Measurements from ENCODE around the gene CST4.

The CST4 gene

DNA sequence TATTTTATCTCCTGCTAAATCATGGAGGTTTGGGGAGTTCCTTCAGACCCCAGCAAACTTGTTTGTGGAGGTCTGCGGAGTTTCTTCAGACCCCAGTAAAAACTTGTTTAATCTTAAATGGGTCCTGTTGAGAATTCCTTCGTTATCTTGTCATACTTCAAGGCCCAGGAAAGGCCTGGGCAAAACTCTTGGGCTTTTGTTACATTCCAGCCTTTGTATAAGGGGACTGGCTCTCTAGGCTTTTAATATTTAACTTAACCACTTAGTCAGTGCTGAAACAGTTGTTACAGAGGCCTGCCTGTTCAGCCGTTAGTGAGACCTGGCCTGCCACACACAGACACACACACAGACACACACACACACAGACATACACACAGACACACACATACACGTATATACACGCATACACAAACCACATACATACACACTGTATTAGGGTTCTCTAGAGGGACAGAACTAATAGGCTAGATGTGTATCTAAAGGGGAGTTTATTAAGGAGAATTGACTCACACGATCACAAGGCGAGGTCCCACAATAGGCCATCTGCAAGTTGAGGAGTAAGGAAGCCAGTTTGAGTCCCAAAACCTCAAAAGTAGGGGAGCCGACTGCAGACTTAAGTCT lies 29.7 kb downstream of the CST4 start:
- DNase-seq (ENCODE audit: low read depth), result no peak
- TF ChIP-seq, protein P1, sequence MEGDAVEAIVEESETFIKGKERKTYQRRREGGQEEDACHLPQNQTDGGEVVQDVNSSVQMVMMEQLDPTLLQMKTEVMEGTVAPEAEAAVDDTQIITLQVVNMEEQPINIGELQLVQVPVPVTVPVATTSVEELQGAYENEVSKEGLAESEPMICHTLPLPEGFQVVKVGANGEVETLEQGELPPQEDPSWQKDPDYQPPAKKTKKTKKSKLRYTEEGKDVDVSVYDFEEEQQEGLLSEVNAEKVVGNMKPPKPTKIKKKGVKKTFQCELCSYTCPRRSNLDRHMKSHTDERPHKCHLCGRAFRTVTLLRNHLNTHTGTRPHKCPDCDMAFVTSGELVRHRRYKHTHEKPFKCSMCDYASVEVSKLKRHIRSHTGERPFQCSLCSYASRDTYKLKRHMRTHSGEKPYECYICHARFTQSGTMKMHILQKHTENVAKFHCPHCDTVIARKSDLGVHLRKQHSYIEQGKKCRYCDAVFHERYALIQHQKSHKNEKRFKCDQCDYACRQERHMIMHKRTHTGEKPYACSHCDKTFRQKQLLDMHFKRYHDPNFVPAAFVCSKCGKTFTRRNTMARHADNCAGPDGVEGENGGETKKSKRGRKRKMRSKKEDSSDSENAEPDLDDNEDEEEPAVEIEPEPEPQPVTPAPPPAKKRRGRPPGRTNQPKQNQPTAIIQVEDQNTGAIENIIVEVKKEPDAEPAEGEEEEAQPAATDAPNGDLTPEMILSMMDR (IDR thresholded peaks at IDR 0.05; ENCODE audit: low read length, missing control alignments), result no peak
- H3K4me3 ChIP-seq (replicated peaks; ENCODE audit: low read depth, low read length), result no peak overlapping the region

DNA sequence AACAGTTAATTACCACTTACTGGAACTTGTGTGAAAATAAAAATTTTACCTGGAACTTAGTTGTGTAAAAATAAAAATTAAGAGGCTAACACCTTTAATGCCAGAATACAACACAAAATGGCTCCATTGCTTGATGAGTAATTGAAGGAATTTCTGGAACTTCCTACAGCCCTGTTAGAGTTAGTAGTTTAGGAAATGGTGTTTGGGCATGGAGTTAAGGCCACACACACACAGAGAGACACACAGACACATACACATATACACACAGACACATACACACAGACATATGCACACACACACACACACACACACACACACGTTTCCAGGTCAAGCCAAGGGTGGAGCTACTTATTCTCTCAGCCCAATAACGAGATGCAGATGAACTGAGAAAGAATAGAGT lies 30.5 kb downstream of the CST4 start:
- no peak for DNase-seq (ENCODE audit: low read depth)
- H3K4me3 ChIP-seq (replicated peaks; ENCODE audit: low read depth, low read length), result no peak overlapping the region
- TF ChIP-seq, protein P1 (IDR thresholded peaks at IDR 0.05; ENCODE audit: low read length, missing control alignments), result no peak

DNA sequence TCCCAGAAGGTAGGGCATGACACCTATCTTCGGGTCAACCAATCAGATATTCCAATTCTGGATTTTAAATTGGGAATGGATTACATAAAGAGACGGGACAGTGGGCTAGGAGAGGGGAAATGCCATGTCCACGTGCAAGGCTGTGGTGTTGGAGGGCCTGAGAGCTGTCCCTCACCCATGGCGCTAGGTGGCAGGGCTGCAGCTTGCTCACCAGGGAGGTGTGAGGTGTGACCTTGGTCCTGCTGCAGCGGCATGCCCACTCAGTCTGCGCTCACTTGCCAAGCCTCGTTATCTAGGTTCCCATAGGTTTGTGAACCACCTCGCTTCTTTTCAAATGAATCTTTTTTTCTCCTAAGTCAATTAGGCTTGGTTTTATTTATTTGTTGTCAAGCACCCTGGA lies 31.6 kb downstream of the CST4 start:
- DNase-seq (ENCODE audit: low read depth), result no peak
- TF ChIP-seq, protein P1 (IDR thresholded peaks at IDR 0.05; ENCODE audit: low read length, missing control alignments), result no peak
- H3K4me3 ChIP-seq (replicated peaks; ENCODE audit: low read depth, low read length), result no peak overlapping the region

DNA sequence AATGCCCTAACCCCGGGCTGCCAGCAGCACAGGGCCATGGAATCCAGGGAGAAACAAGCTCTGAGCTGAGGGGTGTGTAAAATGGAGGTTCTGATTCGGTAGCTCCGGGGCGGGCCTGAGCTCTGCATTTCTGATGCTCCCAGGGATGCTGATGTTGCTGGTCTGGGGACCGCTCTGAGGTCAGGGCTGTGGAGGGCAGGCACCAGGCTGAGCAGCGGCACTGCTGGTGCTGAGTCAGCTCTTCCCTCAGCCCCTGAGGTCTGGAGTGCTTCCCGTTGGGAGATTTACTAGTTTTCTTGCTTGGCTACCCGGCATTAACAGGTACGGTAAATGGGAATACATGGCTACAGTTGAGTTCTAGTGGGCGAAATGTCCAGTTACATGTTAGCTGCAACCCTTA lies 32.5 kb downstream of the CST4 start:
- TF ChIP-seq, protein P1 (IDR thresholded peaks at IDR 0.05; ENCODE audit: low read length, missing control alignments), result no peak
- no peak for DNase-seq (ENCODE audit: low read depth)
- no peak overlapping the region for H3K4me3 ChIP-seq (replicated peaks; ENCODE audit: low read depth, low read length)

DNA sequence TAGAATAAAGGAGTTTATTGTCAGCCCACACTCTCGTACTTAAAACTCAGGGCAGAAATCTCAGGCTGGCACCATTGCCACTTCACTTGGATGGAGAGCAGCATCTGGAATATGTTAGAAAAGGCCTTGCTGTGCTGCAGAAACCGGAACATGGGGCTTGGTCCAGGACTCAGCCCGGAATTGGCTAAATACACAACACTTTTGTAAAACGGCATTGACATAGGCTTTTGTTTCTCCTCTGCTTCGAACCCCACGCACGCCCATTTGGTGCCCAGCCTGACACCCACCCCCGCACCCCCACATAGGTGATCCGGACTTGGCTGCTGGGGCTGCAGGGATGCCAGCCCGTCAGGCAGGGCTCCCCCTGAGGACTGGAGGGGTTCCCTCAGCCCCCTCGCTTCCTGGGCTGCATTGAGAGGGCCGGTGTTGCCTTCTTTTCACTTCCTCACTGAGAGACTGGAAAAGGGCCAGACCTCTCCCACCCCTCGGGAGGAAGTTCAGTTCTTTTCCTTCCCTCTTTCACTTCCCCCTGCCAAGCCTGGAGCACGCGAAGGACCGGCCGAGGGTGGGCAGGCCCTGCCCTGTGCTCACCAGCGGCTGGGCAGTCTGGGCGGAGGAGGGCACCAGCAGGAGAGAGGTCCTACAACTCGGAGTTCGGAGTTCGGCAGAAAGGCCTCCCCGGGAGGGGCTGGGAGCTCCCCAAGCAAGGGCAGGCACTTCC lies 33.2 kb downstream of the CST4 start:
- TF ChIP-seq, protein P1 (IDR thresholded peaks at IDR 0.05; ENCODE audit: low read length, missing control alignments), result no peak
- no peak overlapping the region for H3K4me3 ChIP-seq (replicated peaks; ENCODE audit: low read depth, low read length)
- DNase-seq (ENCODE audit: low read depth), result no peak

DNA sequence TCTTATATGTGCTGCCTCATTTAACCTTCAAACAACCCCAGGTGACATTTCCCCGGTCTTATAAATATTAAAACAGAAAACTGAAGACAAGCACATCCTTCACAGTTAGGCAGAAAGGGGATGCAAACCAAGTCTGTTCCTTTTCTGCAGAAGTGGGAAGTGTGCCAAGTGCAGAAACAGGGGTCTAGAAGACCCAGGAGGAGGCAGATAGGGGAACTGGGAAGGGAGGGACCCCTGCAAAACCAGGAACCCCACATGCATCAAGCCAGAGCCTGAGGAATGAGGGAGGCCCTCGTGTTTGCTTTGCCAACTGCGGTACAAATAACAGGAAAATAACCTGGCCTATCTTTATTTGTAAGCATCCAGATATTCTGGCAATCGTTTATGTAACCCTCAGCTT lies 34.1 kb downstream of the CST4 start:
- TF ChIP-seq, protein P1 (IDR thresholded peaks at IDR 0.05; ENCODE audit: low read length, missing control alignments), result no peak
- DNase-seq (ENCODE audit: low read depth), result no peak
- no peak overlapping the region for H3K4me3 ChIP-seq (replicated peaks; ENCODE audit: low read depth, low read length)

DNA sequence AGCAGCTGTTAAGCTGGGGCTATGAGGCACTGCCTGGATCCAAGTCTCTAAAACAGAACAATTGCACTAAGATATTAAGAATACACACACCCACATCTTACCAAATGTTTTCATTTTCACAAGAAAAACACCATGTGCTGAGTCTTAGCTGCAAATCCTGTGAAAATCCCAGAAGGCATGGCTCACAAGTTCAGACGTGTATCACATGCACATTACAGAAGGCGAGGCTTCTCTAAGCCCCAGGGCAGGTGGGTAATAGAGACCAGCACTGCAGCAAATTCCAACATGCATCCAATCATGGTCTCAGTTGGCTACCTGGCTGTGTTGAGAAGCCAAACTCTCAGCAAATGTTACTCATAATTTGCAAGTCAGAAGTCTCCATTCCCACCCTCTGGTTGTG lies 34.8 kb downstream of the CST4 start:
- DNase-seq (ENCODE audit: low read depth), result no peak
- TF ChIP-seq, protein P1 (IDR thresholded peaks at IDR 0.05; ENCODE audit: low read length, missing control alignments), result no peak
- no peak overlapping the region for H3K4me3 ChIP-seq (replicated peaks; ENCODE audit: low read depth, low read length)
